OCI-LY7 (cell line): Measurements from ENCODE around the gene MAVS. TPM values are rescaled to one million over a fixed set of nuclear protein-coding genes. Genes with fewer than 3 reads are reported as not detected.
"Not testable (repeated sequence)": the region's sequence is repeated elsewhere in the genome, so short reads cannot be mapped to it uniquely, and the experiment has no call there.

Experiments
- BruUV-seq: library from RNA; stranded (reverse); fragments of 400-500 nt; replicated peaks from 2 replicates; lab custom pipeline; 2021; lab: Mats Ljungman, UMichigan
- CTCF ChIA-PET: fragments of 300-600 bp; sonication (Branson Sonifier 250); formaldehyde crosslinking; loops from one replicate; lab custom pipeline; 2022; ENCODE audit warnings: antibody characterized with exemption; ENCODE audit not compliant: unreplicated experiment; lab: Charles Lee
- POLR2A ChIA-PET: fragments of 300-600 bp; sonication (Branson Sonifier 250); formaldehyde crosslinking; loops from one replicate; lab custom pipeline; 2022; ENCODE audit warnings: antibody characterized with exemption; lab: Charles Lee
- DNase-seq: peaks from one replicate; pipeline ENCODE4 v3.0.0-alpha.2; 2015; ENCODE audit warnings: low spot score
- H2AFZ ChIP-seq: fragments of 200-600 bp; sonication (generic), shearing (Covaris generic); 2 replicates; pipeline ENCODE4 v1.6.1; 2014; ENCODE audit warnings: mild to moderate bottlenecking, antibody characterized with exemption, low read length, moderate library complexity
- H3K27ac ChIP-seq: fragments of 200-600 bp; sonication (generic); 2 replicates; pipeline ENCODE4 v1.5.1; 2014; ENCODE audit warnings: mixed run types, low read depth, mild to moderate bottlenecking, moderate library complexity, low read length, inconsistent platforms; ENCODE audit not compliant: poor library complexity, severe bottlenecking
- H3K36me3 ChIP-seq: fragments of 200-600 bp; sonication (generic); 2 replicates; pipeline ENCODE4 v1.6.1; 2014; ENCODE audit warnings: mild to moderate bottlenecking, antibody characterized with exemption, low read length, moderate library complexity, mixed read lengths; ENCODE audit not compliant: insufficient read depth
- H3K4me1 ChIP-seq: fragments of 200-600 bp; sonication (generic); 2 replicates; pipeline ENCODE4 v1.5.1; 2014; ENCODE audit warnings: mild to moderate bottlenecking, low read length; ENCODE audit not compliant: insufficient read depth, poor library complexity, severe bottlenecking
- H3K4me2 ChIP-seq: fragments of 200-600 bp; sonication (generic); 2 replicates; pipeline ENCODE4 v1.6.1; 2014; ENCODE audit warnings: mild to moderate bottlenecking, low read length
- H3K4me3 ChIP-seq: fragments of 200-600 bp; sonication (generic); 2 replicates; pipeline ENCODE4 v1.5.1; 2014; ENCODE audit warnings: mild to moderate bottlenecking, low read depth, low read length; ENCODE audit not compliant: poor library complexity, severe bottlenecking
- H3K79me2 ChIP-seq: fragments of 200-600 bp; sonication (generic); 2 replicates; pipeline ENCODE4 v1.6.1; 2016; ENCODE audit warnings: low read depth, mild to moderate bottlenecking, low read length, moderate library complexity, mixed read lengths; ENCODE audit not compliant: insufficient read depth
- H3K9me2 ChIP-seq: fragments of 200-600 bp; sonication (generic); 2 replicates; pipeline ENCODE4 v1.6.1; 2016; ENCODE audit warnings: mild to moderate bottlenecking, low read length, mixed read lengths; ENCODE audit not compliant: insufficient read depth
- H3K9me3 ChIP-seq: fragments of 200-600 bp; sonication (generic); 2 replicates; pipeline ENCODE4 v1.6.1; 2014; ENCODE audit warnings: mild to moderate bottlenecking, mixed run types, low read length, mixed read lengths
- H4K20me1 ChIP-seq: fragments of 200-600 bp; sonication (generic); 2 replicates; pipeline ENCODE4 v1.6.1; 2014; ENCODE audit warnings: mild to moderate bottlenecking, antibody characterized with exemption, low read length, moderate library complexity, mixed read lengths; ENCODE audit not compliant: insufficient read depth
- EZH2phosphoT487 ChIP-seq: fragments of 200-600 bp; sonication (generic); IDR thresholded peaks from 2 replicates; pipeline ENCODE4 v1.6.1; 2018; ENCODE audit warnings: low read depth, borderline replicate concordance, mild to moderate bottlenecking, mixed run types, antibody characterized with exemption, low read length, moderate library complexity, mixed read lengths
- intact Hi-C: fragments of 100-400 bp; cut with micrococcal nuclease; formaldehyde crosslinking; loops from one replicate; pipeline ENCODE4 v1.10.0; 2022; ENCODE audit not compliant: unreplicated experiment
- total RNA-seq, 2 experiments: library from RNA; depleted of rRNA in 1 of 2; stranded (reverse); fragments of >200 nt in 1 of 2; shearing (Covaris generic) in 1 of 2; gene quantifications; 2 replicates each; pipeline ENCODE4 v1.2.3, GENCODE V29; 2014 to 2022
- TF ChIP-seq, protein P1 (sequence below): fragments of 200-600 bp; sonication (generic); conservative IDR thresholded peaks from 2 replicates; pipeline ENCODE4 v1.5.1; 2014; ENCODE audit warnings: mild to moderate bottlenecking, antibody characterized with exemption, low read length, moderate library complexity, mixed read lengths

The MAVS gene
- total RNA-seq, 2 experiments from 2014 or later = 19.8 to 35.5 TPM

DNA sequence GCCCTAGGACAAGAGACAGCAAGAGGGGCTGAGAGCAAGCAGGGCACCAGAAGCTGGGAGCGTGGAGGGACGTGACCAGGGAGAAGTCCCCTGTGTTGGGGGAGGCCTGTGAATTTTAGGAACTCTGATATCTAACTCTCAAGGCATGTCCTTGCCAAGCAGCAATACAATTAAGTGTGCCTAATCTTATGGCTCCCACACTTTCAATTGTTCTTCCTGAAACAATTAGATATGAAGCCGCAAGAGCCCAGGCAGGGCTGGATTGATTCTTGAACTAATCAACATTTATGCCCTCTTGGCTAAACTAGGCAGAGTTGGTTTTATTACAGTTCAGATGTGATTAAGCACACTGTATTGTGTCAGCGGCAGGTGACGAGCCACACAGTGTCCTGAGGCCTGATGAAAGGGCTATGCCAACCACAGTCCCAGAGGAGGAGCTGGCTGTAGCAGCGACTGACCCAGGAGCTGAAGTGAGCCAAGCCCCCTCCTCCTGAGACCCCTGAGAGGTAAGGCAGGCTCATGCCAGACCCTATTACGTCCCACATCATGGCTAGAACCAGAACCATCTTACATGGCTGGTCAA lies 4.2 kb upstream of the MAVS start:
- Histone ChIP-seq H3K4me3 (no peak overlapping the region), H3K79me2 (peaks cover 2% of the 10 kb centered on the region; the same call in 1 of the 2 replicates), H4K20me1 (no peaks in the 10 kb centered on the region), H2AFZ (no peak overlapping the region), H3K27ac (no peak overlapping the region), H3K36me3 (no peaks in the 10 kb centered on the region), H3K9me2 (no peaks in the 10 kb centered on the region), H3K4me2 (no peak overlapping the region), H3K9me3 (no peaks in the 10 kb centered on the region), H3K4me1 (peaks cover 9% of the 10 kb centered on the region)
- BruUV-seq = no TSS peak
- TF ChIP-seq EZH2phosphoT487 = no peak
- TF ChIP-seq, protein P1, sequence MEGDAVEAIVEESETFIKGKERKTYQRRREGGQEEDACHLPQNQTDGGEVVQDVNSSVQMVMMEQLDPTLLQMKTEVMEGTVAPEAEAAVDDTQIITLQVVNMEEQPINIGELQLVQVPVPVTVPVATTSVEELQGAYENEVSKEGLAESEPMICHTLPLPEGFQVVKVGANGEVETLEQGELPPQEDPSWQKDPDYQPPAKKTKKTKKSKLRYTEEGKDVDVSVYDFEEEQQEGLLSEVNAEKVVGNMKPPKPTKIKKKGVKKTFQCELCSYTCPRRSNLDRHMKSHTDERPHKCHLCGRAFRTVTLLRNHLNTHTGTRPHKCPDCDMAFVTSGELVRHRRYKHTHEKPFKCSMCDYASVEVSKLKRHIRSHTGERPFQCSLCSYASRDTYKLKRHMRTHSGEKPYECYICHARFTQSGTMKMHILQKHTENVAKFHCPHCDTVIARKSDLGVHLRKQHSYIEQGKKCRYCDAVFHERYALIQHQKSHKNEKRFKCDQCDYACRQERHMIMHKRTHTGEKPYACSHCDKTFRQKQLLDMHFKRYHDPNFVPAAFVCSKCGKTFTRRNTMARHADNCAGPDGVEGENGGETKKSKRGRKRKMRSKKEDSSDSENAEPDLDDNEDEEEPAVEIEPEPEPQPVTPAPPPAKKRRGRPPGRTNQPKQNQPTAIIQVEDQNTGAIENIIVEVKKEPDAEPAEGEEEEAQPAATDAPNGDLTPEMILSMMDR = no peak
- intact Hi-C loops = no loop called here
- no peak for DNase-seq
- CTCF ChIA-PET = no interaction called here
- POLR2A ChIA-PET = interaction anchor here (0.6 kb wide), 1 partner anchor 50 kb away, joined by 3 read pairs; no protein-coding TSS in a partner anchor

DNA sequence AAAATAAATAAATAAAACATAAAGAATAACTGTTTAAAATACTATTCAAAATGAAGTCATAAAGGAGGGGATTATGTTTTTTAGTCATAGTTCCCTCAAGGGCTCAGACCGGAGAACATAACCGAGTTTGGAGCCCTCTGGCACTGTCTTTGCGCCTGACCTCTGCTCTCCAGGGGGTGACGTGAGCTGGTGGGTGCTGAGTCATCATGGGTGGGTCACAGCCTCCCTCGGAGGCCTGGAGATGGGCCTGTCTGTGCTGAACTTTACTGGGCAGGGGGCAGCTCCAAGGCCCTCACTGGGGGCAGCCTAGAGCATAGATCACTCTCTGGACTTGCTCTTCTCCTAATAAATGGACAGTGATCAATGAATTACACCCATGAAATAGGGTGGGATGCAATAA lies 3.1 kb upstream of the MAVS start:
- no TSS peak for BruUV-seq
- no peak overlapping the region for H3K27ac ChIP-seq
- no peaks in the 10 kb centered on the region for H3K36me3 ChIP-seq
- POLR2A ChIA-PET = no interaction called here
- no peak for DNase-seq
- no peaks in the 10 kb centered on the region for H3K9me2 ChIP-seq
- no peaks in the 10 kb centered on the region for H3K9me3 ChIP-seq
- intact Hi-C loops = no loop called here
- H3K4me3 ChIP-seq = no peak overlapping the region
- H2AFZ ChIP-seq = no peak overlapping the region
- no peak overlapping the region for H3K4me2 ChIP-seq
- H3K79me2 ChIP-seq = peaks cover 7% of the 10 kb centered on the region; the same call in 1 of the 2 replicates
- peaks cover 18% of the 10 kb centered on the region for H3K4me1 ChIP-seq
- TF ChIP-seq EZH2phosphoT487 = no peak
- TF ChIP-seq, protein P1 = no peak
- no peaks in the 10 kb centered on the region for H4K20me1 ChIP-seq
- CTCF ChIA-PET = no interaction called here

GRCh38 chr20:3843990-3844619 lies 2.5 kb upstream of the MAVS start:
- H4K20me1 ChIP-seq, H3K36me3 ChIP-seq, intact Hi-C loops, H3K4me3 ChIP-seq, H2AFZ ChIP-seq, BruUV-seq, H3K9me3 ChIP-seq, H3K4me2 ChIP-seq, H3K9me2 ChIP-seq, H3K79me2 ChIP-seq, CTCF ChIA-PET, H3K27ac ChIP-seq, DNase-seq: not testable (repeated sequence)
- H3K4me1 ChIP-seq = peaks cover 20% of the 10 kb centered on the region
- POLR2A ChIA-PET = interaction anchor here (1.1 to 1.6 kb wide), 2 partner anchors 8 to 31 kb away, joined by 3 to 10 read pairs; no protein-coding TSS in a partner anchor
